SK-N-SH treated with all-trans-retinoic acid at 6 μM for 48 hours (cell line): ENCODE results near the gene FSTL1.
A peak's percentile ranks its signal among the peaks of the same experiment; 100 is the strongest.

Experiments
- ATAC-seq: fragments of 200-7000 bp; cut with Tn5 transposase; 3 replicates; pipeline ENCODE4 v1.9.1; 2020; ENCODE audit warnings: mild to moderate bottlenecking, moderate library complexity
- ARNTL ChIP-seq: fragments of 450-650 bp; formaldehyde crosslinking; IDR thresholded peaks from 2 replicates; pipeline ENCODE4 v1.5.0; 2020; ENCODE audit warnings: low read depth, mild to moderate bottlenecking, moderate library complexity, borderline replicate concordance
- CREB5 ChIP-seq: fragments of 250-450 bp; sonication (Bioruptor Pico); IDR thresholded peaks from 2 replicates; pipeline ENCODE4 v1.5.1; 2020; ENCODE audit warnings: low read depth, mild to moderate bottlenecking, moderate library complexity
- CSDC2 ChIP-seq: fragments of 250-450 bp; sonication (Bioruptor Pico); IDR thresholded peaks from 2 replicates; pipeline ENCODE4 v1.5.0; 2020; ENCODE audit warnings: mild to moderate bottlenecking, moderate library complexity
- CSRNP3 ChIP-seq: fragments of 250-450 bp; sonication (Bioruptor Pico); IDR thresholded peaks from 2 replicates; pipeline ENCODE4 v1.5.1; 2021; ENCODE audit warnings: mild to moderate bottlenecking, moderate library complexity
- ESRRG ChIP-seq: fragments of 250-450 bp; sonication (Bioruptor Pico); IDR thresholded peaks from 2 replicates; pipeline ENCODE4 v1.6.1; 2021; ENCODE audit warnings: mild to moderate bottlenecking
- GLIS3 ChIP-seq: fragments of 250-450 bp; sonication (Bioruptor Pico); IDR thresholded peaks from 2 replicates; pipeline ENCODE4 v1.5.0; 2020; ENCODE audit warnings: mild to moderate bottlenecking, moderate library complexity
- ISL1 ChIP-seq: fragments of 250-450 bp; sonication (Bioruptor Pico); IDR thresholded peaks from 2 replicates; pipeline ENCODE4 v2.1.2; 2022; ENCODE audit warnings: mild to moderate bottlenecking, moderate library complexity
- OSR1 ChIP-seq: fragments of 250-450 bp; sonication (Bioruptor Pico); IDR thresholded peaks from 2 replicates; pipeline ENCODE4 v1.8.0; 2022; ENCODE audit warnings: moderate library complexity, mild to moderate bottlenecking, inconsistent platforms
- PATZ1 ChIP-seq: fragments of 250-450 bp; sonication (Bioruptor Pico); IDR thresholded peaks from 2 replicates; pipeline ENCODE4 v1.8.0; 2020; ENCODE audit warnings: mild to moderate bottlenecking, moderate library complexity, borderline replicate concordance
- POU6F1 ChIP-seq: fragments of 250-450 bp; sonication (Bioruptor Pico); IDR thresholded peaks from 2 replicates; pipeline ENCODE4 v1.8.0; 2021; ENCODE audit warnings: low read depth, mild to moderate bottlenecking, moderate library complexity, borderline replicate concordance
- PPARA ChIP-seq: fragments of 250-450 bp; sonication (Bioruptor Pico); IDR thresholded peaks from 2 replicates; pipeline ENCODE4 v1.5.0; 2020; ENCODE audit warnings: mild to moderate bottlenecking, borderline replicate concordance
- RARB ChIP-seq: fragments of 250-450 bp; sonication (Bioruptor Pico); IDR thresholded peaks from 2 replicates; pipeline ENCODE4 v1.8.0; 2021; ENCODE audit warnings: mild to moderate bottlenecking, moderate library complexity
- SNAI2 ChIP-seq: fragments of 250-450 bp; sonication (Bioruptor Pico); IDR thresholded peaks from 2 replicates; pipeline ENCODE4 v1.5.0; 2020; ENCODE audit warnings: mild to moderate bottlenecking, moderate library complexity
- TCF4 ChIP-seq: fragments of 250-450 bp; sonication (Bioruptor Pico); IDR thresholded peaks from 2 replicates; pipeline ENCODE4 v1.8.0; 2021; ENCODE audit warnings: mild to moderate bottlenecking, moderate library complexity, borderline replicate concordance
- TOX ChIP-seq: fragments of 250-450 bp; sonication (Bioruptor Pico); IDR thresholded peaks from 2 replicates; pipeline ENCODE4 v1.8.0; 2021; ENCODE audit warnings: mild to moderate bottlenecking, moderate library complexity, borderline replicate concordance
- ZC3H10 ChIP-seq: fragments of 250-450 bp; sonication (Bioruptor Pico); IDR thresholded peaks from 2 replicates; pipeline ENCODE4 v1.5.1; 2021; ENCODE audit warnings: mild to moderate bottlenecking, moderate library complexity
- ZFP3 ChIP-seq: fragments of 250-450 bp; sonication (Bioruptor Pico); IDR thresholded peaks from 2 replicates; pipeline ENCODE4 v1.5.0; 2020; ENCODE audit warnings: mild to moderate bottlenecking, moderate library complexity
- ZFP30 ChIP-seq: fragments of 450-650 bp; formaldehyde crosslinking; IDR thresholded peaks from 2 replicates; pipeline ENCODE4 v1.5.0; 2022; ENCODE audit warnings: mild to moderate bottlenecking, moderate library complexity
- ZNF565 ChIP-seq: fragments of 450-650 bp; formaldehyde crosslinking; conservative IDR thresholded peaks from 2 replicates; pipeline ENCODE4 v1.5.0; 2020; ENCODE audit warnings: low read depth, mild to moderate bottlenecking, moderate library complexity
- ZNF70 ChIP-seq: fragments of 450-650 bp; formaldehyde crosslinking; IDR thresholded peaks from 2 replicates; pipeline ENCODE4 v1.5.0; 2020; ENCODE audit warnings: mild to moderate bottlenecking, moderate library complexity
- ZNF8 ChIP-seq: fragments of 450-650 bp; formaldehyde crosslinking; IDR thresholded peaks from 2 replicates; pipeline ENCODE4 v1.5.0; 2020; ENCODE audit warnings: mild to moderate bottlenecking, moderate library complexity
- TF ChIP-seq, protein P1 (sequence below): fragments of 250-450 bp; sonication (Bioruptor Pico); IDR thresholded peaks from 2 replicates; pipeline ENCODE4 v1.5.0; 2020; ENCODE audit warnings: mild to moderate bottlenecking, moderate library complexity

FSTL1 gene

GRCh38 chr3:120440001-120440703 lies 10.6 kb downstream of the FSTL1 start:
- TF ChIP-seq ZNF8 (CRISPR knock-in tag) (no peak), ZFP3 (CRISPR knock-in tag) (no peak), CREB5 (CRISPR knock-in tag) (no peak), ZNF70 (CRISPR knock-in tag) (no peak), ZNF565 (CRISPR knock-in tag) (no peak), GLIS3 (CRISPR knock-in tag) (no peak), ARNTL (CRISPR knock-in tag) (no peak), CSDC2 (no peak), RARB (CRISPR knock-in tag) (no peak), ZC3H10 (no peak), TCF4 (CRISPR knock-in tag) (no peak), PPARA (CRISPR knock-in tag) (no peak), TOX (no peak), ZFP30 (CRISPR knock-in tag) (no peak), ISL1 (no peak), POU6F1 (CRISPR knock-in tag) (no peak), OSR1 (CRISPR knock-in tag) (no peak), SNAI2 (CRISPR knock-in tag) (no peak)
- TF ChIP-seq, protein P1, sequence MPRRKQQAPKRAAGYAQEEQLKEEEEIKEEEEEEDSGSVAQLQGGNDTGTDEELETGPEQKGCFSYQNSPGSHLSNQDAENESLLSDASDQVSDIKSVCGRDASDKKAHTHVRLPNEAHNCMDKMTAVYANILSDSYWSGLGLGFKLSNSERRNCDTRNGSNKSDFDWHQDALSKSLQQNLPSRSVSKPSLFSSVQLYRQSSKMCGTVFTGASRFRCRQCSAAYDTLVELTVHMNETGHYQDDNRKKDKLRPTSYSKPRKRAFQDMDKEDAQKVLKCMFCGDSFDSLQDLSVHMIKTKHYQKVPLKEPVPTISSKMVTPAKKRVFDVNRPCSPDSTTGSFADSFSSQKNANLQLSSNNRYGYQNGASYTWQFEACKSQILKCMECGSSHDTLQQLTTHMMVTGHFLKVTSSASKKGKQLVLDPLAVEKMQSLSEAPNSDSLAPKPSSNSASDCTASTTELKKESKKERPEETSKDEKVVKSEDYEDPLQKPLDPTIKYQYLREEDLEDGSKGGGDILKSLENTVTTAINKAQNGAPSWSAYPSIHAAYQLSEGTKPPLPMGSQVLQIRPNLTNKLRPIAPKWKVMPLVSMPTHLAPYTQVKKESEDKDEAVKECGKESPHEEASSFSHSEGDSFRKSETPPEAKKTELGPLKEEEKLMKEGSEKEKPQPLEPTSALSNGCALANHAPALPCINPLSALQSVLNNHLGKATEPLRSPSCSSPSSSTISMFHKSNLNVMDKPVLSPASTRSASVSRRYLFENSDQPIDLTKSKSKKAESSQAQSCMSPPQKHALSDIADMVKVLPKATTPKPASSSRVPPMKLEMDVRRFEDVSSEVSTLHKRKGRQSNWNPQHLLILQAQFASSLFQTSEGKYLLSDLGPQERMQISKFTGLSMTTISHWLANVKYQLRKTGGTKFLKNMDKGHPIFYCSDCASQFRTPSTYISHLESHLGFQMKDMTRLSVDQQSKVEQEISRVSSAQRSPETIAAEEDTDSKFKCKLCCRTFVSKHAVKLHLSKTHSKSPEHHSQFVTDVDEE (CRISPR knock-in tag): no peak
- TF ChIP-seq, all 23 proteins: peak for 0
- ATAC-seq: no peak

DNA sequence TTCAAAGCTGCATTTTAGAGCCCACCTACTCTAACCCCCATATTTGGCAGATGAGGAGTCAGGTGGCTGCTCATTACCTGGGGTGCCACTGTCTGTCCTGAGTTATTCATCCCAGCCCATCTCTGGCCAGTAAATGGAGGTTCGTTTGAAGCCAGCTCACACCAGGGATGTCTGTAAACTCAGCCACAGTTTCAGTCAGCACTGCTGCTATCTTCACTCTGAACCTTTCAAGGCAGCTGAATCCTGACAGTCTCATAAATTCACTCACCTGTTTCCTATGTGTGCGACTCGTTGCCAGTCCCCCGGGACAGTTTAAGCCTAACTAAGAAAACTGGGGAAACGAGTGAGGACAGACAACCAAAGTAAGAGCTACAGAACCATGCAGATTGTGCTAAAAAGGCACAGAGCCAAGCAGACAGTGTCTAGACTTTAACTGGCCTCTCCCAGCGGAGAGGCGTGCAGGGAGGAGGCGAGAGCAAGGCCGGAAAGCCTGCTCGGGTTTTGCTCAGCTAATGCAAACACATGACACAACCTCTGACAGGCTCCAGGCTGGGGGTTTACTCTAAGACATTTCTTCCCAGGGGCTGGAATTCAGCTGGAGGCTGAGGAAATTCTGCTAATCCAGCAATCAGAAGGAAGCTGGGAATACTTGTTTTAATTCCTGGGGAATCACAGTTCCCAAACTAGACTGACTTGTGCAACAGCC lies 12.0 kb downstream of the FSTL1 start:
- ATAC-seq: peak; percentile 27
- no peak for TF ChIP-seq SNAI2 (CRISPR knock-in tag)
- no peak for TF ChIP-seq ZFP3 (CRISPR knock-in tag)
- no peak for TF ChIP-seq TCF4 (CRISPR knock-in tag)
- no peak for TF ChIP-seq ZC3H10
- TF ChIP-seq ARNTL (CRISPR knock-in tag): no peak
- TF ChIP-seq RARB (CRISPR knock-in tag): no peak
- no peak for TF ChIP-seq ESRRG (CRISPR knock-in tag)
- no peak for TF ChIP-seq PPARA (CRISPR knock-in tag)
- TF ChIP-seq ZNF70 (CRISPR knock-in tag): no peak
- no peak for TF ChIP-seq ZNF565 (CRISPR knock-in tag)
- TF ChIP-seq PATZ1 (CRISPR knock-in tag): no peak
- no peak for TF ChIP-seq TOX
- no peak for TF ChIP-seq POU6F1 (CRISPR knock-in tag)
- TF ChIP-seq GLIS3 (CRISPR knock-in tag): no peak
- no peak for TF ChIP-seq CSRNP3 (CRISPR knock-in tag)
- TF ChIP-seq, protein P1 (CRISPR knock-in tag): no peak
